ENCODE measurements around the gene LATS2.

The LATS2 gene

GRCh38 chr13:21061029-21061763, at the start of gene LATS2:
TSS of gene LATS2 (minus strand) at chr13:21061586. CDS start at chr13:21046026, 15,560 bp downstream.
- peak; percentile 89 to 93 for DNase-seq

DNA sequence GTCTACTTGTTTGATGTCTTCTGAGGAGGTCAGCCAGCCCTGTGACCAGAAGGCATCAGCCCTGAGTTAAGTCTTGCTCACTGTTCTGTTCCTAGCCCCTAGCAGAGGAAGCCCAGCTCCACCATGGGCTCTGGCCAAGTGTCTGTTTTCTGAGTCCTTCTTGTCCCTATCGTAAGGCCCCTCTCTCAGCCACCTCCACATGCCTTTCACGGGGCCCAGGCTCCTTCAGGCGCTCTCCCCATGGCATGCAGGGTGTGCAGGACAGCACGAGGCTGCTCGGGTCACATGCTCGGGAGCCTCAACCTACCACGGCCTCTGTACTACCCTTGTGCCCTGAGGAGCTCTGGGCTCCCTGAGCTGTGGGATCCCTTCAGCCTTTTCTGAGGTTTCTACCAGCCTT, 47.8 kb upstream of the LATS2 start:
- DNase-seq = no peak

- DNase-seq = no peak
Measured at GRCh38 chr13:21106089-21106488, 44.7 kb upstream of the LATS2 start.

DNA sequence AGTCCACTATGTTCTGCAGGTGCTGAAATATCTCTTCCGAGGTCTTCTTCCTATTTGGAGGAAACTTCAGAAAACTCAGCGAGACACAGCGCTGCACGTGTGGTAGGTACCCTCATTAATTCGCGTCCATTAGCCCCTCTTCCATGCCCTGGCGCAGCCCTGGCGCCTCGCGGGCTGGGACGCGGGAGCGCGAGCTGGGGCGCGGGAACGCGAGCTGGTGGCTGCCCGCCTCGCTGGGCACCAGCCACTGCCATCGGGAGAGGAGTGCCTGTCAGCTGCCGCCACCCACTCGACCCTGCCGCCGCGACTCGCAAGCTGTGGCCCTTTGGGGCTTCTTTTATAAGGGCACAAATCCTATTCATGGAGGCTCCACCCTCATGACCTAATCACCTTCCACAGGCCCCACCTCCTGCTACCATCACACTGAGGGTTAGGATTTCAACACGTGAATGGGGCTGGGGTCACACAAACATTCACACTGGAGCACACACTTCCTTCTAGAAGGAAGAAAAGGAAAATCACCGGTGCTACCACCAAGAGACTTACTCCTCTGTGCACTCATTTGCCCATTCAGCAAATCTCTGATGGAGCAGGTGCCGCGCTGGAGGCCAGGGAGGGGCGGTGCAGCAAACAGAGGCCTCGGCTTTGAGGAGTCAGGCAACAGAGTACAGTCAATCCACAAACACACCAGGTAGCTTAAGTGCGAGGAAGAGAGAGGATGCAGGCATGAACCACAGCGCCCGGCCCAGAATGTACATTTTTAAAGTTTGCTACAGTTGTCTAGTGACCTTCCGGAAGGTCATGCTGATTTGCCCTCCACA, 43.0 kb upstream of the LATS2 start:
- no peak for DNase-seq

DNA sequence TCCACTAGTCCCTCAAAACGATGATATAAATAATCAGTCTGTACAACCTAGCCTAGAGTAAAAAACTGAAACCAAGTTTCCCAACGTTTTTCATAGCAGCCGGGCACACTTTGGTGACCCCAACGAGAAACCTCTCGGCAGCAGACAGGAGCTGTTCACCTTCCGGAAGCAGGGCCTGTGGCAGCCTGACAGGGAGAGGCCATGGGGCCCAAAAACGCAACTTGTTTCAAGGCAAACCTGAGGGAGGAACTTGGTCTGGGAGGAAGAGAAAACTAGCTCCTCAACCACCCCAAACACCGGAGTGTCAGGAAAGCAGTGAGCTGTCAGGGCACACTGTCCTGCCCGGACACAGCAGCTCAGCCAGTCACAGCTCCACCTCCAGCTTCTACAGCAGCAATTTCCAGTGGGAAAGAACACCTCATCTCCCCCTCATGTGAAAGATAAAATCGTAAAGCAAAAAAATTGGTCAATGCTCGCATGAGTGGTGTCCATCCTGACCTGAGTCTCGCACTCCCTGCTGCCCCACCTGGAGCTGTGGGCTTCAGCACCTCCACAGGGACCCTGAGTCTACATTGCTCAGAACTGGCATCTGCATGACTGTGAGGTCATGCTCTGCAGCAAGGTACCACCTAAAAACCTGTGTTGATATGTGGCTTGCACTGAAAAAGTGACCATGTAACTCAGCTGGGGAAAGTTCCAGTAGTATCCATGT, 40.6 kb upstream of the LATS2 start:
- DNase-seq = no peak

DNA sequence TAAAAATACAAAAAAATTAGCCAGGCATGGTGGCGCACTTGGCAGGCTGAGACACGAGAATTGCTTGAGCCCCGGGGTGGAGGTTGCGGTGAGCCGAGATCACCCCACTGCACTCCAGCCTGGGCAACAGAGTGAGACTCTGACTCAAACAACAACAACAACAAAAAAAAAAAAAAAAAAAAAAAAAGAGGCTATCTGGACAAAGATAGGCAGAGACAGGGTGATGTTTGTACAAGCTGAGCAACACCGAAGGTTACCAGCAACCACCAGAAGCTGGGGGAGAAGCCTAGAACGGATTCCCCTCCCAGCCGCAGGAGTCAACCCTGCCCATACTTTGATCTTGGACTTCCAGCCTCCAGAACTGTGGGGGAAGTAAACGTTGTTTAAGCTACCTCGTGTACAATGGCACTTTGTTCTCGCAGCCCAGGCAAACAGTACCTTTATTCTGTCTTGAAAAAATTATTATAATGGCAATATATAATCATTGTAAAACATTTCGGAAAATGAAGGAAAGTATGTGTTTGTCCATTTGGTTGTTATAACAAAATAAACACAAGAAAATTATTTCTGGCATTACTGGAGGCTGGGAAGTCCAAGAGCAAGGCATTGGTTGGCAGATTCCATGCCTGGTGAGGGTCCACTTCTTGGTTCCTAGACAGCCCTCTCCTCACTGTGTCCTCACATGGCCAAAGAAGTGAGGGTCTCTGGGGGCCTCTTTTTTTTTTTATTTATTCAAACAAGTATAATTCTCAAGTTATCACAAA, 39.8 kb upstream of the LATS2 start:
- no peak for DNase-seq

- DNase-seq = no peak
Measured at GRCh38 chr13:21100211-21100610, 38.8 kb upstream of the LATS2 start.

GRCh38 chr13:21095311-21095710, 33.9 kb upstream of the LATS2 start:
- no peak for DNase-seq

DNA sequence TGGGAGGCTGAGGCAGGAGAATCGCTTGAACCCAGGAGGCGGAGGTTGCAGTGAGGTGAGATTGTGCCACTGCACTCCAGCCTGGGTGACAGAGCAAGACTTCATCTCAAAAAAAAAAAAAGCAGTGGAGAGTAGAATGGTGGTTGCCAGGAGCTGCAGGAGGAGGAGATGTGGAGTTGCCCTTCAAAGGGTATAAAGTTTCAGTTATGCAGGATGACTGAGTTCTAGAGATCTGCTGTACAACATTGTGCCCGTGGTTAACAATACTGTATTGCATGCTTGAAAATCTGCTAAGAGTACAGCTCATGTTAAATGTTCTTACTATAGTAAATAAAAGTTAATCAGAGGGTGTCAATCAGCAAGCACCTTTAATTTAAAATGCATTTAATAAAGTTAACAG, 28.4 kb upstream of the LATS2 start:
- DNase-seq = no peak

- DNase-seq = no peak
Measured at GRCh38 chr13:21088534-21088933, 27.1 kb upstream of the LATS2 start.

DNA sequence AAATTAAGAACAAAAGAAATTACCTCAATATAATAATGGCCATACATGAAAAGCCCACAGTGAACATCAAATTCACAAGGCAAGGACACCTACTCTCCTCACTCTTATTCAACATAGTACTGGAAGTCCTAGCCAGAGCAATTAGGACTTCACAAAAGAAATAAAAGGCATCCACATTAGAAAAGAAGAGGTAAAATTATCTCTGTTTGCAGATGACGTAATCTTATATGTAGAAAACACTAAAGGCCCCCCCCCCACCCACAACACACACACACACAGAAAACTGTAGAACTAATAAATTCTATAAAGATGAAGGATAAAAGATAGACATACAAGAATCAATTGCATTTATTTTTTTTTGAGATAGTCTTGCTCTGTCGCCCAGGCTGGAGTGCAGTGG, 25.5 kb upstream of the LATS2 start:
- DNase-seq = no peak

- DNase-seq = no peak
Measured at GRCh38 chr13:21081926-21082325, 20.5 kb upstream of the LATS2 start.

DNA sequence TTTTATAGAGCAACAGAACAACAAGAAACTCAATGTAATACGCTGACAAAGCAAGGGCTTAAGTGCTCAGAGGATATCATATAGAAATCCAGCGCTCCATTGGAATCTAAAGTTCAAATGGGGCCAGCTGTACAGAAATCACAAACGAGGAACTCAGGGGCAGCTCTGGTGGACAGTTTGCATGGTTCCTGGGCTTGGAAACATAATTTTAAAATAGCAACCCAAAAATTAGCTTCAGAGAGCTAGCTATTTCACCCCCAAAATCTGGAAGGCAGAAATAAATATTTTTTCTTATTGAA, 19.2 kb upstream of the LATS2 start:
- DNase-seq = no peak

GRCh38 chr13:21079761-21080592, 18.6 kb upstream of the LATS2 start:
- peak; percentile 16 to 31 for DNase-seq

DNA sequence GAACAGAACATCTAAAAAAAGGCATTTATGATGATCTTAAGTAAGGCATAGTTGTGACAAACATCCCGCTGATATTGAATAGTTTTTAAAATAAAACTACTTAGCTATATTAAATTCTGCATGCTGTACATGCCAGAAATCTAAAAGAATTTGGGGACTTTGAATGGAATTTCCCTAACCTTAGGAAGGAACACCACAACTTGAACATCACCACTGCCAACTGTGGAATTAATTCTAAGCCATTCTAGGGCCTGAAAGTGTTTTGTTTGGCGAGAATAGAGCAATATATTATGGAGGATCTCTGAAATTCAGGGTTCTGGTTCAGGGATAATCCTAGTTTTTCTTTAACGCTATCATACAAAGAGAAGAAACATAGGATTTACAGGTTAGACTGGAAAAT, 17.8 kb upstream of the LATS2 start:
- no peak for DNase-seq

DNA sequence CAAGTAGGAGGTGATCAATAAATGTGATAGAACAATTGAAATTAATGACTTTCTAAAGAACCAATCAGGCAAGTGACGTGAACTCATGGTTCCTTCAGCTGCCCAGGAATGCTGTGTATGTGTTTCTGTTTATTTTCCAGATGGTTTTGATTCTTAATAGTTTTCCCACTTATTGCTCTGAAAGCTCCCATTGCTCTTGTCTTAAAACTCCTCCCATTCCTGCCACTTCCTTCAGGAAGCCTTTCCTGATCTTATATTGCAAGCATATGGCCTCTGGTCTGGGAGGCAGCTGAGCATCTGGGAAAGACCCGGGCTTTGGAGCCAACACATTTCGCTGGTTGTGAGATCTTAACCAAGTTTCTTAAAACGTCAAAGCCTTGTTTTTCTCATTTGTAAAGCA, 17.1 kb upstream of the LATS2 start:
- DNase-seq = no peak

GRCh38 chr13:21077788-21078353, 16.5 kb upstream of the LATS2 start:
- DNase-seq = no peak

- DNase-seq = no peak
Measured at GRCh38 chr13:21077076-21077787, 15.8 kb upstream of the LATS2 start.

DNA sequence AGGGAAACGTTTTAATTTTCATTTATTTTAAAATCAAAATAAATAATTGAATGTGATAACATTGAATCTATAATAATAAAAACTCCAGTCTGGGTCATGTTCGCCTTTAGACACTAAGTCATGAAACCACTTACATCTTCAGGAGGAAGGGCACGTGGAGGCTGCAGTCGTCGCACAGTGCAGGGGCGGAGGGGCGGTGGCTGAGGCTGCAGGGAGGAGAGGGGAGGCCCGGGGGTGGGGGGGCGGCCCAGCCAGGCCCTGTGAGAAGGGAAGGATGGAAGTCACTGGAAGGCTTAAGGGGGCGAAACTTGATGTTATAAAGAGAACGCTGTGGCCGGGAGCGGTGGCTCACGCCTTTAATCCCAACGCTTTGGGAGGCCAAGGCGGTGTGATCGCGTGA, 14.9 kb upstream of the LATS2 start:
- DNase-seq = peak in 1 of 2 donors; percentile 5

DNA sequence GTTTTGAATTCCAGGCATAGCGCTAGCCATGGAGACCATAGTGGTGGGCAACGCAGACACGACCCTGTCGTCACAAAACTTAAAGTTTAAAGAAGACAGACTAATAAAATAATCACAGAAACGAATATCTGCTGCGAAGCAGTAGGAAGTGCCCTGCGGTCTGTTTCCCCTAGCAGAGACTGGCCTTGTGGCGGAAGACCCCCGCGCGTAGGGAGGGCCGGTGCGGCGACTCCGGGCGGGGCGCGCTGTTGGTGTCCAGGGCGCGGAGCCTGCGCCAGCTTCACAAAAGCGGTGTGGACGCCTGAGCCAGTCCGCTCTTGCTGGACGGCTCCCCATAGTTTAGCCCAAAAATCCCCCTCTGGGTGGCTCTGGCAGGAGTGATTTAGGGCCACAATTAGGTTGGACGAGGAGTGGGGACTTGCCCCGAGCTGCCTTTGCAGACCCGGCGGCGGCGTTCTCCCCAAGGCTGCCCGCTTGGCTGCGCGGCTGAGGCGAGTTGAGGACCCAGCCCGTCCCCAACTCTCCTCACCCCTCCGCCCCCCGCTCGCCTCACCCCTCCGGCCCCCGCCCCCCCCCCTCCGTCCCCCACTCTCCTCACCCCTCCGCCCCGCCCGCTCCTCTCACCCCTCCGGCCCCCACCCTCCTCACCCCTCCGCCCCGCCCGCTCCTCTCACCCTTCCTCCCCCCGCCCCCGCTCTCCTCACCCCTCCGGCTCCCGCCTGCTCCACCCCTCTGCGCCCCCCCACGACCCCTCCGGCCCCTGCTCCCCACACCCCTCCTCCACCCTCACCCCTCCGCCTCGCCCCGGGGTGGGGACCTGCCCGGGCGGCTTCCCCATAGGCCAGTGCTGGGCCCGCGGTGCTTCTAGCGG, 14.2 kb upstream of the LATS2 start:
- DNase-seq = no peak

Measured in inflammatory macrophage treated with lipopolysaccharide for 1 hour (primary cell).